Measurements from ENCODE around the gene CYP26C1. TPM values are rescaled to one million over a fixed set of nuclear protein-coding genes. Genes with fewer than 3 reads are reported as not detected.

Gene CYP26C1
- polyA plus RNA-seq, 3 donors from 2014 or later: 0.12 to 1.3 TPM; not detected in 1

Other genes with a start within 250 kb of the CYP26C1 start
- 10 to 100 TPM in 1 of 3 donors, 1 to 10 TPM in 2; 6.4 to 13.1 (median 8.7) TPM for gene EXOC6, start 212.3 kb upstream of the CYP26C1 start, polyA plus RNA-seq
- not detected for gene CYP26A1, start 13.1 kb downstream of the CYP26C1 start, polyA plus RNA-seq

All from immature natural killer cell (primary cell).